ENCODE measurements around the gene RAB3IL1.
"Not testable (repeated sequence)": the region's sequence is repeated elsewhere in the genome, so short reads cannot be mapped to it uniquely, and the experiment has no call there.

The RAB3IL1 gene

GRCh38 chr11:61882879-61883278 lies 34.5 kb downstream of the RAB3IL1 start:
- DNase-seq, result no peak

DNA sequence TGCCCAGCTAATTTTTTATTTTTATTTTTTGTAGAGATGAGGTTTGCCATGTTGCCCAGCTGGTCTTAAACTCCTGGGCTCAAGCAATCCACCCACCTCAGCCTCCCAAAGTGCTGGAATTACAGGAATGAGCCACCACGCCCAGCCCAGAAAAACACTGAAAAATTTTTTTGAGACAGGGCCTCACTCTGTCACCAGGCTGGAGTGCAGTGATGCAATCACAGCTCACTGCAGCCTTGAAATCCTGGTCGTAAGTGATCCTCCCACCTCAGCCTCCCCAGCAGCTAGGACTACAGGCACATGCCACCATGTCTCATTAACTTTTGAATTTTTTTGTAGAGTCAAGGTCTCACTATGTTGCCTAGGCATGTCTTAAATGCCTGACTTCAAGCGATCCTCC lies 35.1 kb downstream of the RAB3IL1 start:
- DNase-seq, result not testable (repeated sequence)

DNA sequence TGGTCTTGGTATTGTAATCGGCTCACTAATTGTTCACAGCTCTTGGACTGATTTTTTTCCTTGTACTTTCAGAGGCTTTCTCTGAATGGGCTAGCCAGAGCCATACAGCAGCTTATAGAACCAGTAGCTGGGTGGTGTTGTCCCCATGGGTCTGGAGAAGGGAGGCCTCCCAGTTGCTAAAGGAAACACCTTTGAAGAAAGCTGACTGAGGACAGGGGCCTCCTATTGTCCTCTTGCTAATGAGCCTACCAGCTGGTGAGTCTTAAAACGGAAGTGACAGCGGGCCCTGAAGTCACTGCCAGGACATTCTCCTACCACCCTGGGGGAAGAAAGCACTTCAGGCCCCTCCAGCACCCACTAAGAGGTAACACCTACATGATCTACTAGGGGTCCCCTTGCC lies 36.0 kb downstream of the RAB3IL1 start:
- DNase-seq, result no peak

DNA sequence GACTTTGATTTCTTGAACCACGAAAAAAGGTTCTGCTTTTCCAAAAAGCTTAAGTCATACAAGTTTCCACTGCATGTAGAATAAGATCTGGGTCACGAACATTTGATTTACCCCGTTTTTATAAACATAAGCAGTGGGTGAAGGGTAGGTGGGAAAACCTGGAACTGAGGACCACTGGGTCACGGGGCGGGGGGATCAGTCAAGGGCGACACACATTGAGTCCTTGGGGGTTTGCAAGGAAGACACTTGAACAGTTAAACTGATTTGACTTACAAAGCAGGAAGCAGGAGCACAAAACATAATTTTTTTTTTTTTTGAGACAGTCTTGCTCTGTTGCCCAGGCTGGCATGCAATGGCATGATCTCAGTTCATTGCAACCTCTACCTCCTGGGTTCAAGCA lies 36.9 kb downstream of the RAB3IL1 start:
- DNase-seq, result no peak

GRCh38 chr11:61880031-61880430 lies 37.3 kb downstream of the RAB3IL1 start:
- no peak for DNase-seq

DNA sequence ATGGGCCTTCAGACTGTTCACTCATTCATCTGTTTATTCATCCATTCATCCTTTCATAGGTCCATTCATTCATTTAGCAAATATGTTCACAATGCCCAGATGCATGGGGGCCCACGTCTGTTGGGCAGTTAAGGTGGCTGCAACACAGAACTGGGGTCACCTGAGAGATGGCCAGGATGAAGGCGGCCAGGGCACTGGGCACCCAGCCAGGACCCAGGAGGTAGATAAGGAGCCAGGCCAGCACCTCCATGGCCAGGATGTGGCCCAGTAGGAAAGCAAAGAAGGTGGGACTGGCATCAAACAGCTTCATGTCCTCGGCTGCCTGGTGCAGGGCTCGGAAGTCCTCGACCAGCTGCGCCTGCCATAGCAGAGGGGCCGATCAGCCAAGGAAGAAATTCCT lies 38.2 kb downstream of the RAB3IL1 start:
- no peak for DNase-seq

- no peak for DNase-seq
Observed at GRCh38 chr11:61875698-61876097, 41.7 kb downstream of the RAB3IL1 start.

GRCh38 chr11:61874853-61875252 lies 42.5 kb downstream of the RAB3IL1 start:
- no peak for DNase-seq

DNA sequence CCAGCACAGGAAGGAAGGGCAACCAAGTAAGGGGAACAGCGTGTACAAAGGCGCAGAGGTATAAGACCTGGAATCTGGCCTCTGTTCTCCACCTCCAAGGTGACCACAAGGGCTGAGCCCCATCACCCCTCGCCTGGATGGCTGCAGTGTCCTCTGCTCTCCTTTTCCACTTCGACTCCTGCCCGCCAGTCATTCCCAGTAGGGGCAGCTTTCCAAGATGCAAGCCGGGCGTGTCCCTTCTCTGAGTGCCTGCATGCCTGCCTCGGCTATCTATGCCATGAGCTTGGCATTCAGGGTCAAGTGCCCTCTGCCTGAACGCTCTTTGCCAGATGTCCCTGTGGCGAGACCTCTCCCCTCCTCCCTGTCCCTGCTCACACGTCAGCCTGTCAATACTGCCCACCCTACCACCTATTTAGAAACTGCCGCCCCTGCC lies 43.0 kb downstream of the RAB3IL1 start:
- DNase-seq, result no peak

- no peak for DNase-seq
Observed at GRCh38 chr11:61873588-61874376, 43.6 kb downstream of the RAB3IL1 start.

- DNase-seq, result no peak
Observed at GRCh38 chr11:61872935-61873565, 44.3 kb downstream of the RAB3IL1 start.

- DNase-seq, result no peak
Observed at GRCh38 chr11:61871158-61871597, 46.2 kb downstream of the RAB3IL1 start.

GRCh38 chr11:61870541-61871031 lies 46.8 kb downstream of the RAB3IL1 start:
- DNase-seq, result no peak

DNA sequence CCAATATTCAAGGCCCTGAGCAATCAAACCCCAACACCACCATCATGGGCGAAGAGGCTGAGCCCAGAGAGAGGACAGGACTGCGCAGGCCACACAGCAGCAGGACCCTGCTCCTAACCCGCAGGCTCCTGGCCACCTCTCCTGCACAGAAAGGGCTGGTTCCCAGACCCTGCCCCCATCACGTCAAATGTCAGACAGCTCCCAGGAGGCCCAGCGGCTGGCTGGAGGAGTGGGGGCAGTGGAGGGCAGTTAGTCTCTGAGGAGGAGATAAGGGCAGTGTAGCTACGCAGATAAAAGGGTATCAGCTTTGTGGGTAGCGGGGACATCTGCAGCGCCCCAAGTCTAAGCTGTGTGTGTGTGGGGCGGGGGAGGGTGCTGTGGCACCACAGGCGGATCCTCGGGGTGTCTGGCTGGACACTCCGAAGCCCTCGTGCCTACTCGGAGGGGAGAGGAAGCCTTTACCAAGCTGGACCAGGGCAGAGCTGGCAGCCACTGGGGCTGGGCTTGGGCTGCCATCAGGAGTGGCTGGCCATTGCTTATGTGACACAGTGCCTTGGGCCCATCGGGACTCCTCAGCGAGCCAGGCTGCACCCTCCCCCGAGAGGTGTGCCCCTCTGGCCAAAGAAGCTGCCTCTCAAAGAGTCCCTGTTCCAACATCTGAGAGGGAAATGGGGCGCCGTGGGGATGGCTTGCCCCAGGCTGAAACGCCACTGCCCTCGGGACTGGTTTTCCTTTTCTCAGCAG lies 47.5 kb downstream of the RAB3IL1 start:
- DNase-seq, result no peak

- DNase-seq, result no peak
Observed at GRCh38 chr11:61869429-61869707, 48.0 kb downstream of the RAB3IL1 start.

DNA sequence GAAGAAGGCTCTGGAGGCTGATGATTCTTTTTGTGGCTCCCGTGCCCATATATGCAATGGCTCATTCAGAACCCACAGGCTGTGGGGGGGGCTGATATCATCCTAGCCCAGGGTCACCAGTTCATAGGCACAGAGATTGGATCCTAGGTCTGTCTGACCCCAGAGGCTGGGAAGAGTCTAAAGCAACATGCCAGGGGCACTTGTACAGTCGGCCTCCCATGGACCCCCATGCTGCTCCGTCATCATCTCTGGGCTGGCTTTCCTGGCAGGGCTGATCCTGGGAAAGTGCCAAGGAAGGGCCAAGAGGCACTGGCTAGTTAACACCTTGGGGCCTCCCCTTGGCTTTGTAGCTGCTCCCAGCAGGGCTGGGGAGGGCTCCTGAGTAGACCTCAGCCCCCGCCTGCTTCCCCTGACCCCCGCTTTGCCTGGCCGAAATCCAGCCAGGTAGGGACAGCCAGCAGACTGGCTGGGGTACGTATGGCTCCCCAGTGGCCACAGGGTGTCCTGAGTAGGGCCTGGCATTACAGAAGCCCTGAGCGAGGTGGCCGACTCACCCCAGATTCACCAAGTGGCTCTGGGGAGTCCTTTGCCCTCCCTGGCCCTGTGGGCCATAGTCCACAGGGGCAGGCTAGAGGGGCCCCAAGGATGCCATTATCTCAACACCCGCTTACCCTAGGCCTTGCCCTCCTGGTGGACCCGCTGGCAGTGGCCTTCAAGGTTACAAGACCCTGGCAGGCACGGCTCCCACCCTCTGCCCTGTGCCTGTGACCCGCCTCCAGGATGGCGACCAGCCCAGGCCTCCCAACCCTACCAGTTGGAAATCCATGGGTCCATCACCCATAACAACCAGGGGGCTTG lies 48.6 kb downstream of the RAB3IL1 start:
- no peak for DNase-seq

GRCh38 chr11:61866958-61867343 lies 50.4 kb downstream of the RAB3IL1 start:
- no peak for DNase-seq

DNA sequence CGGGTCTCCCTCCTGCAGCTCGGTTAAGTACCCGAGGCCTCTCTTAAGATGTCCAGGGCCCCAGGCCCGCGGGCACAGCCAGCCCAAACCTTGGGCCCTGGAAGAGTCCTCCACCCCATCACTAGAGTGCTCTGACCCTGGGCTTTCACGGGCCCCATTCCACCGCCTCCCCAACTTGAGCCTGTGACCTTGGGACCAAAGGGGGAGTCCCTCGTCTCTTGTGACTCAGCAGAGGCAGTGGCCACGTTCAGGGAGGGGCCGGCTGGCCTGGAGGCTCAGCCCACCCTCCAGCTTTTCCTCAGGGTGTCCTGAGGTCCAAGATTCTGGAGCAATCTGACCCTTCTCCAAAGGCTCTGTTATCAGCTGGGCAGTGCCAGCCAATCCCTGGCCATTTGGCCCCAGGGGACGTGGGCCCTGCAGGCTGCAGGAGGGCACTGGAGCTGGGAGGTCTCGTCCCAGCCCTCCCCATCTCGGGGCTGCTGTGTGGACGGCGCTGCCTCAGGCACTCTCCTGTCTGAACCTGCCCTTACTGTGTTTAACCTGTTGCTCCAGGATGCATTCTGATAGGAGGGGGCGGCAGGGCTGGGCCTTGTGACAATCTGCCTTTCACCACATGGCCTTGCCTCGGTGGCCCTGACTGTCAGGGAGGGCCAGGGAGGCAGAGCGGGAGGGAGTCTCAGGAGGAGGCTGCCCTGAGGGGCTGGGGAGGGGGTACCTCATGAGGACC lies 51.0 kb downstream of the RAB3IL1 start:
- DNase-seq, result no peak

DNA sequence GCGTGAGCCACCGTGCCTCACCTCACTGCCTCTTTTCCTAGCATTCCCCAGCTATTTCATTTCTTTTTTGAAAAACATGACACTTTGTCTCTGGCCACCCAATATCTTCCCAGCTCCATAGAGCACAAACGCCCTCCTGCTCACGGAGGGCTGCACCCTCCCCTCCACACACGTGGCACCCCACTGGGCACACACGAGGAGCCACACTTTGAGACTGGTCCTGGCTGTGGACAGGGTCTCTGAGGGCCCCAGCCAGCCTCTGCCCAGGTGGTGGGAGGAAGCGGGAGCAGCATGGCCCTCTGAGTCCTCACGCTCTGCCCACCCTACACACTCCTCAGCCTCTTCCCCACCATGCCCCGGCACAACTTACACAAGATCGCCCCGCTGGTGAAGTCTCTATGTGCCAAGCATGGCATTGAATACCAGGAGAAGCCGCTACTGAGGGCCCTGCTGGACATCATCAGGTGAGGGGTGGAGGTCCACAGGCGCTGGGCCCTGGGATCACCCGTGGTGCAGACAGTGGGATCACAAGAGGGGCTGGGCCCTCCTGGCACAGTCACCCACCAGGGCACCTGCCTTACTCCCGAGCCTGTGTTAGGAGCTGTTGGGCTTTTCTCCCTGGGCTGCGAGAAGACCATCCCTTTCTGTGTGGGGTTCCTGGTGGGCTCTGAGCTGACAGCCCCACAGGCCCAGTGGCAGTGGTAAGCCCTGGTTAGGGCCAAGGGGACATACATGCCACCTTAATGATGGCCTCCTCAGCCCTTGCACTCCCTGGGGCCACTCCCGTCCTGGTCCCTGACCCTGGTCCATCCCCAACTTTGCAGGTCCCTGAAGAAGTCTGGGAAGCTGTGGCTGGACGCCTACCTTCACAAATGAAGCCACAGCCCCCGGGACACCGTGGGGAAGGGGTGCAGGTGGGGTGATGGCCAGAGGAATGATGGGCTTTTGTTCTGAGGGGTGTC lies 52.3 kb downstream of the RAB3IL1 start:
- DNase-seq, result no peak

- DNase-seq, result no peak
Observed at GRCh38 chr11:61863548-61864081, 53.8 kb downstream of the RAB3IL1 start.

All from AML-193 (cell line).